GM23248 (cell line): Measurements from ENCODE around the gene TRPM3.

Source experiments
- EZH2 ChIP-seq: fragments of 200-600 bp; sonication (generic); IDR thresholded peaks from 2 replicates; pipeline ENCODE4 v1.6.1; 2018; ENCODE audit warnings: antibody characterized with exemption, mild to moderate bottlenecking; ENCODE audit not compliant: insufficient read depth, poor library complexity, severe bottlenecking
- EZH2phosphoT487 ChIP-seq: fragments of 200-600 bp; sonication (generic); IDR thresholded peaks from 2 replicates; pipeline ENCODE4 v1.6.1; 2018; ENCODE audit warnings: antibody characterized with exemption, moderate library complexity, mild to moderate bottlenecking, low read depth; ENCODE audit not compliant: insufficient read depth

- TF ChIP-seq EZH2 (no peak), EZH2phosphoT487 (no peak)
Observed at GRCh38 chr9:70635790-70636189, 485.6 kb downstream of the TRPM3 start.
